Measurements from ENCODE around the gene COX19. TPM values are rescaled to one million over a fixed set of nuclear protein-coding genes. Genes with fewer than 3 reads are reported as not detected.

Gene COX19
- 20.3 and 20.6 TPM in 2 replicates for total RNA-seq
- long read RNA-seq, transcript COX19-201 (3 exons, 3,666 nt) = major isoform, 46 of 56 reads
- long read RNA-seq, partial matches to known transcripts = 0 of 56 reads
- long read RNA-seq, other reads (novel, unspliced or antisense) = 9 of 56 reads

- no peaks in the 10 kb centered on the region for H3K9me3 Mint-ChIP-seq (ENCODE audit: low read depth)
- peak within 1 kb of the TSS; percentile 98 for H3K27ac Mint-ChIP-seq
- H3K4me1 Mint-ChIP-seq (ENCODE audit: low read depth) = peaks cover 32% of the 10 kb centered on the region
- TF ChIP-seq CTCF (IDR thresholded peaks at IDR 0.05; ENCODE audit: unreplicated experiment) = no peak
- peaks cover 6% of the 10 kb centered on the region for H3K36me3 Mint-ChIP-seq (ENCODE audit: insufficient read depth)
- peak; percentile 77 for DNase-seq (ENCODE audit: low spot score, unreplicated experiment)
- H3K27me3 Mint-ChIP-seq = no peaks in the 10 kb centered on the region
- H3K4me3 Mint-ChIP-seq (ENCODE audit: low read depth) = peak within 1 kb of the TSS; percentile 87
These were observed at the start of gene COX19 for GRCh38 chr7:974820-975681. COX19 (minus strand) TSS chr7:975549; CDS start chr7:975509, 40 bp downstream.

GRCh38 chr7:1024331-1024841, 49.0 kb upstream of the COX19 start:
- no peaks in the 10 kb centered on the region for H3K27me3 Mint-ChIP-seq
- H3K9me3 Mint-ChIP-seq (ENCODE audit: low read depth) = no peaks in the 10 kb centered on the region
- no peak overlapping the region for H3K27ac Mint-ChIP-seq
- peaks cover 14% of the 10 kb centered on the region for H3K4me1 Mint-ChIP-seq (ENCODE audit: low read depth)
- DNase-seq (ENCODE audit: low spot score, unreplicated experiment) = no peak
- no peak for TF ChIP-seq CTCF (IDR thresholded peaks at IDR 0.05; ENCODE audit: unreplicated experiment)
- no peak overlapping the region for H3K4me3 Mint-ChIP-seq (ENCODE audit: low read depth)
- peaks cover 15% of the 10 kb centered on the region for H3K36me3 Mint-ChIP-seq (ENCODE audit: insufficient read depth)

GRCh38 chr7:1022801-1023465, 47.6 kb upstream of the COX19 start:
- Mint-ChIP-seq H3K27me3 (no peaks in the 10 kb centered on the region), H3K9me3 (ENCODE audit: low read depth) (no peaks in the 10 kb centered on the region), H3K36me3 (ENCODE audit: insufficient read depth) (peaks cover 18% of the 10 kb centered on the region), H3K27ac (no peak overlapping the region), H3K4me3 (ENCODE audit: low read depth) (no peak overlapping the region), H3K4me1 (ENCODE audit: low read depth) (peaks cover 8% of the 10 kb centered on the region)
- DNase-seq (ENCODE audit: low spot score, unreplicated experiment) = no peak
- TF ChIP-seq CTCF (IDR thresholded peaks at IDR 0.05; ENCODE audit: unreplicated experiment) = no peak

- H3K4me3 Mint-ChIP-seq (ENCODE audit: low read depth) = no peak overlapping the region
- no peak for TF ChIP-seq CTCF (IDR thresholded peaks at IDR 0.05; ENCODE audit: unreplicated experiment)
- no peaks in the 10 kb centered on the region for H3K9me3 Mint-ChIP-seq (ENCODE audit: low read depth)
- H3K4me1 Mint-ChIP-seq (ENCODE audit: low read depth) = peaks cover 6% of the 10 kb centered on the region
- H3K27ac Mint-ChIP-seq = no peak overlapping the region
- DNase-seq (ENCODE audit: low spot score, unreplicated experiment) = no peak
- H3K27me3 Mint-ChIP-seq = no peaks in the 10 kb centered on the region
- peaks cover 19% of the 10 kb centered on the region for H3K36me3 Mint-ChIP-seq (ENCODE audit: insufficient read depth)
These were observed 47.0 kb upstream of the COX19 start for GRCh38 chr7:1022356-1022755.

GRCh38 chr7:1021931-1022330, 46.6 kb upstream of the COX19 start:
- Mint-ChIP-seq H3K4me3 (ENCODE audit: low read depth) (no peak overlapping the region), H3K27me3 (no peaks in the 10 kb centered on the region)
- no peak for TF ChIP-seq CTCF (IDR thresholded peaks at IDR 0.05; ENCODE audit: unreplicated experiment)

More at GRCh38 chr7:1021931-1022330, 46.6 kb upstream of the COX19 start:
- Mint-ChIP-seq H3K9me3 (ENCODE audit: low read depth) (no peaks in the 10 kb centered on the region), H3K4me1 (ENCODE audit: low read depth) (peaks cover 4% of the 10 kb centered on the region), H3K36me3 (ENCODE audit: insufficient read depth) (peaks cover 19% of the 10 kb centered on the region), H3K27ac (no peak overlapping the region)
- no peak for DNase-seq (ENCODE audit: low spot score, unreplicated experiment)
